NCI-H1694 treated with DMSO at 0.1 percent for 48 hours (cell line): ENCODE data around the gene WTAP.
"Not testable (repeated sequence)": the region's sequence is repeated elsewhere in the genome, so short reads cannot be mapped to it uniquely, and the experiment has no call there.

ENCODE experiments used
- DNase-seq: peaks from one replicate; lab custom pipeline; 2025; lab: John Stamatoyannopoulos, UW

WTAP gene

GRCh38 chr6:159729598-159730331 is 2.5 kb downstream of the WTAP start:
- DNase-seq = no peak

DNA sequence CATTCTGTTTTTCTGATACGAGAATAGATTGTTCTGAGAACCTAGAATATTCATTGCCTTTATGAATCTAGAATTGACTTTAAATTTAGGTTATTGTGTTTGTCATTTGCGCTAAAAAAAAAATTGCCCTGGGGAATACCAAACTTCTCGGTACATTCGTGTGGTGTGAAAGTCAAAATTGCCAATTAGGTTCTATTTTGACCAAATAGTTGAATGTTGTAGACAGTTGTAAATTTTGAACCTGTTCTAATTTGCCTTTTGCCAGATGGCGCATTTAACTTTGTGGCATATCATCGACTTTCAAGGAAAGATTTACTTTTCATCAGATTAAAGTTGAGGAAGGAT is 3.0 kb downstream of the WTAP start:
- no peak for DNase-seq

DNA sequence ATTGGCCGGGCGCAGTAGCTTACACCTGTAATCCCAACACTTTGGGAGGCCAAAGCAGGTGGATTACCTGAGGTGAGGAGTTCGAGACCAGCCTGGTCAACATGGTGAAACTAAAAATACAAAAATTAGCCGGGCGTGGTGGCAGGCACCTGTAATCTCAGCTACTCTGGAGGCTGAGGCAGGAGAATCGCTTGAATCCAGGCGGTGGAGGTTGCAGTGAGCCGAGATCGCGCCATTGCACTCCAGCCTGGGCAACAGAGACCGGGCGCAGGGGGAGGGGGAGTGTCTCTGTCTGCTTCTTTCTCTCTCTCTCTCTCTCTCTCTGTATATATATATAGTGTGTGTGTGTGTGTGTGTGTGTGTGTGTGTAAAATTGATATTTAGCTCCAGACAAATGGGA is 5.2 kb downstream of the WTAP start:
- not testable (repeated sequence) for DNase-seq

DNA sequence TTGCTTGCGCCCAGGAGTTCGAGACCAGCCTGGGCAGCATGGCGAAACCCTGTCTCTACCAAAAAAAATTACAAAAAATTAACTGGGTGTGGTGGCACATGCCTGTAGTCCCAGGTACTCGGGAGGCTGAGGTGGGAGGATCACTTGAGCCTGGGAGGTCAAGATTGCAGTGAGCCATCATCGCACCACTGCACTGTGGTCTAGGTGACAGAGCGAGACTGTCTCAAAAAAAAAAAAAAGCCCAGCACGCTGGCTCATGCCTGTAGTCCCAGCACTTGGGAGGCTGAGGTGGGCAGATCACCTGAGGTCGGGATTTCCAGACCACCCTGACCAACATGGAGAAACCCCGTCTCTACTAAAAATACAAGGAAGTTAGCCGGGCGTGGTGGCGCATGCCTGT is 6.1 kb downstream of the WTAP start:
- not testable (repeated sequence) for DNase-seq

- no peak for DNase-seq
Measured at GRCh38 chr6:159736908-159737307, 9.6 kb downstream of the WTAP start.

DNA sequence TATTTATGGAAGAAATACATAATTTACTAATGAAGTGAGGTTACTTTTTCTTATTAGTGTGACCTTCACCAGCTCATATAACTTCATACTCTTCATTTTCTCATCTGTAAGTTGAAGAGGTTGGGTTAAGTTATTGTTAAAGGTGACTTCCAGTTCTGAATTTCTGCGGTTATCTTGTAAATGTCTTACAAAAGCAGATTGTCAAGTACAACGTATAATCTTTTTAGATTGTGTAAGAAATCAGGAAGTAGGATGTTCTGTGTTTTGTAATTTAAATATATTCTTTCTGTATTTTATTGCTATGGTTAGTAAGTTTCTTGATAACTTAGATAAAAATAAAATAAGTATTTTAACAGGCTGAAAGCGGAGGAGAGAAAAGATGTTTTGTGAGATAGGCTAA is 12.0 kb downstream of the WTAP start:
- DNase-seq = no peak

DNA sequence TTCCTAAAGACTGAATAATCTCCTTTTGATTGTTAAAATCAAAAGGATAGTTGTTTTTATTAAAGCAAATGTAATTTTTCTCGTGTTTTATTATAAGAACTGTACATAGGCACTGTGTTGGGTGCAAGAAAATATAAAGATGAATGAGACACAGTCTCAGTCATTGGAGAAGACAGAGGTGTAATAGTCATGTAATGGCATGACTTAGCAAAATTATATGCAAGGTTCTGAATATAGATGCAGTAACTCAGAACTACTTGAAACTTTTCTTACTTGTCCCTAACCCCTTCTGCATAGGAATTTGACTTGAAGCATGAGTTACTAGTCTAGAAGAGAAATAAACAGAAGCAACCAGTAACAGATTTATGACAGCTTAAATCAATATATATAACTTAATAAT is 14.9 kb downstream of the WTAP start:
- DNase-seq = no peak

DNA sequence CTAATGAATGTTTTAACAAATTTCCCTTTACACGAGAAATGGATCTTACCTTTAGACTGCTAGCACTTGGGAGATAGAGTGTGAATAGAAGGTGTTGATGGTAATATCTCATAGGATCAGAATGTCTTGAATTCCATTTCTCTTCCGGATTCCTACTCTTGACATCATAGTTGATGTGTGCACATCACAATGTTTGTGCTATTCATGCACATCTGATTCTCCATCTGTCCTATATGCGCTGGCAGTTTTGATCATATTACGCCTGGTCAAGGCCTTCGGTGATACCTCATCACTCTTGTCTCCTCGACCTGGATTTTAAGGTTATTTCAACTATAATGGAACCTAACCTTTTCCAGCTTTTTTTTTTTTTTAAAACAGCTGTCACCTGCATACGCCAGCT is 17.8 kb downstream of the WTAP start:
- no peak for DNase-seq

DNA sequence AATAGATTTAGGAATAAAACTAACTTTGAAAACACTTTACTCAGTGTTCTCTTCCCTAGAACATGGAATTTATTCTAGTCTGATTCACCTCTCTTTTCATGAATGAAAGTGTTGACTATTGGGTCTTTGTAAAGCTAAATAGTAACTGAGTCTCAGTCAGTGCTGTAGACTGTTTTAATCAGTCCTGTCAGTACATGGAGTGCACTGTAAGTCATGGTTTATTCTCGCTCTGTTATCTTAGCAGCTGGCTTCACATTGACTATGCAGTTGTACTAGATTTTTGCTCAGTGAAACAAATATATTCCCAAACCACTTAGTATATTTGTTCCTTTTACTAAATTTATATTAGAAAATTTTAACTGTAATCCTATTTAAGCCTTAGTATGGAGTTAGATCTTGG is 19.5 kb downstream of the WTAP start:
- no peak for DNase-seq

- not testable (repeated sequence) for DNase-seq
Measured at GRCh38 chr6:159748127-159748526, 20.8 kb downstream of the WTAP start.

GRCh38 chr6:159751448-159751847 is 24.1 kb downstream of the WTAP start:
- DNase-seq = no peak

DNA sequence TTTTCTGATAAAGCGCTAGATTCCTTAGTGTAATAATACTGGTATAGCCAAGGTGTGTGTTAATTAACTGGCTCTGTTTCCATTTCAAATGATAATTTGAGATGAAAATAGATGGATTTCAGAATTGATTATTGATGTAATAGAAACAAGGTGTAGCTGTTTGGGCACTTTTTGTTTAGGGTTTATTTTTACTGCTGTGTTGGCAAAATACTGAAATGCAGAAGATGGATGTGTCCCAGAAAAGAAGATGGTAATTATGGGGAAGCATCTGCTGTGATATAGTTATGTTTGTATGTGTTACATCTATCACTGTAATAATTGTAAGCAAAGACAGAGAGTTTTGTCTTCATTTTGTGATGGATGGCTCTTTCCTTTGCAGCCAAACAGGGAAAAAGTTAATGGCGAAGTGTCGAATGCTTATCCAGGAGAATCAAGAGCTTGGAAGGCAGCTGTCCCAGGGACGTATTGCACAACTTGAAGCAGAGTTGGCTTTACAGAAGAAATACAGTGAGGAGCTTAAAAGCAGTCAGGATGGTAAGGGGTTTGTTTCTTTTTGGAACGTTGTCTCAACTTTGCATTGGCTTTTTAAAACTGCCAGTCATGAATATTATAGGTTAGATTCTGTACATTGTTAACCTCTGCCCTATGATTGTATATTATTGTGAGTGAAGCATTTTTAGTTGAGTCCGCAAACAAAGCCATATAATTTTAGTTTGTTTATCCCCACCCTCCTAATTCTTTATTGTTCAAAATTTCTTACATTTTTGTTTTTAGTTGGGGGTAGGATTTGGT is 26.0 kb downstream of the WTAP start:
- no peak for DNase-seq

DNA sequence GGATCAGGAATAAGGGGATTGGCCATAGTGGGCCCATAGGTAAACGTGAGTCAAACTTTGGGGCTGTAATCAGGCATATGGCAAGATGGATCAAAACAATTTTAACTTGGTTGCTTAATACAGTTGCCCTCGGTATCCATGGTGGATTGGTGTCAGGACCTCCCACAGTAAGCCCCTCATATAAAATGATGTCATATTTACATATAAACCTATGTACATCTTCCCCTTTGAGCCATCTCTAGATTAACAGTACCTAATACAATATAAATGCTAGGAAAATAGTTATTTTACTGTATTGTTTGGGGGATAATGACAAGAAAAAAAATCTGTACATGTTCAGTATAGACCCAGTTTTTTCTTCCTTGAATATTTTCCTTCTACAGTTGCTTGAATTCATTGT is 27.1 kb downstream of the WTAP start:
- no peak for DNase-seq

GRCh38 chr6:159754959-159755914 is 27.9 kb downstream of the WTAP start:
- no peak for DNase-seq

DNA sequence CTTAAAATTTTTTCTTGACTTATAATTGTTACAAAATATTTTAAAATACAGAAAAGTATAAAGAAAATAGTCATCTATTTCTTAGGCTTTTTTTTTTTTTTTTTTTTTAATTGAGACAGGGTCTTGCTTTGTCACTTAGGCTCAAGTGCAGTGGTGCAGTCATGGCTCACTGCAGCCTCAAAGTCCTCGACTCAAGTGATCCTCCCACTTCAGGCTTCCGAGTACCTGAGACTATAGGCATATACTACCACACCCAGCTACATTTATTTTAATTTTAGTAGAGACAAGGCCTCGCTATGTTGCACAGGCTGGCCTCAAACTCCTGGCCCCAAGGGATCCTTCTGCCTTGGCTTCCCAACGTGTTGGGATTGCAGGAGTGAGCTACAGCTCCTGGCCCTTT is 29.2 kb downstream of the WTAP start:
- no peak for DNase-seq

DNA sequence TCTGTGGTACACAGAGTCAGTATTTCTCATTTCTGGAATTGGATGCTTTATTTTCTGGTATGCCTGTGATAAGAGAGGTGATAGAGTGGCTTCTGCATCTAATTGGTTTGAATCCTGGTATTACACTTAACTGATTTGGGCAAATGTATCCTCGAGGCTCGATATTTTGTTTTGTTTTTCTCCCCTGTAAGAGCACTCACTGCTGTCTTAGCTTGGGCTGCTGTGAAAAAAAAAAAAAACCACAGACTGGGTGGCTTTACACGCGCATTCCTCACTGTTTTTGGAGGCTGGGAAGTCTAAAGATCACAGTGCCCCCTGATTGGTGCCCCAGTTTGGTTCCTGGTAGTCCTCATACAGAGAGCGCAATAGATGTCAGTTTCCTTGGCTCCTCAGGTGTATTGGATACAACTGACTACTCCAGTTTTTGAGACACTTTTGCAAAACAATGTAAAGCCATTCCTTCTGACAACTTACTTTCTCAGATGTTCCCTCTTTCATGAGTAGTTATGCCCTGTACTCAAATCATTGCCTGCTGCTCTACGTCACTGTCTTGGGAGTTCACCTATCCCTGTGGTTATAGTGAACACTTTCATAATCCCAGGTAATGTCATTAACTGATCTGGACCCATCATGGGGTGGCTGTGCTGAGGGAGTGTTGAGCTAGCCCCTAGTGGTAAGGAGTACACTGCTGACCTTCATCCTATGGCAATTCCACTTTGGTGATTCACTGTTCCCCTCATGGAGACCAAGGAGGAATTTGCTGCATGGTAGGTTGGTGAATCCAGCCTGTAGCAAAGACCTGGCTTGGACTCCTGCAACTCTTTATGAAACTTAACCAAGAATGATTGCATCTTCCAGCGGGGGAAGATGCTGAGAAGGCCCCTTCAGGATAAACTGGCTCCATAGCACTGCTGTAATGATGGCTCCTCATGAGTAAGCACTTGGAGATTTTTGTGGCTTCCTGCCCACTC is 31.0 kb downstream of the WTAP start:
- no peak for DNase-seq

DNA sequence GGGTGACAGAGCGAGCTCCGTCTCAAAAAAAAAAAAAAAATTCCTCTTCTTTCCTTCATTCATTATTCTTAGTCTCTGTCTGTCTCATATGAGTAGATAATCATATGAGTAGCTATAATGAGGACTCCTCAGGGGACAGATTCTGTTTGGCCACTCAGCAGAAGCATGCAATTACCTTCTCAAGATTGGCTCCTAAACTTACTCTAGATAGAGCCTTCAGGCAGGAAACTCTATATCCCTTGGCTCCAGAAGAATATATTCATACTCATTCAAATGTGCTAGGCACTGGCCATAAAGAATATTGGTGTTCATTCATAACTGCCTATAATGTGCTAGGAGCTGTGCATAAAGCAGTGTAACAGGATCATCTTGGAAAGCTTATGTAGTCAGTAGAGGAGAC is 32.3 kb downstream of the WTAP start:
- no peak for DNase-seq

DNA sequence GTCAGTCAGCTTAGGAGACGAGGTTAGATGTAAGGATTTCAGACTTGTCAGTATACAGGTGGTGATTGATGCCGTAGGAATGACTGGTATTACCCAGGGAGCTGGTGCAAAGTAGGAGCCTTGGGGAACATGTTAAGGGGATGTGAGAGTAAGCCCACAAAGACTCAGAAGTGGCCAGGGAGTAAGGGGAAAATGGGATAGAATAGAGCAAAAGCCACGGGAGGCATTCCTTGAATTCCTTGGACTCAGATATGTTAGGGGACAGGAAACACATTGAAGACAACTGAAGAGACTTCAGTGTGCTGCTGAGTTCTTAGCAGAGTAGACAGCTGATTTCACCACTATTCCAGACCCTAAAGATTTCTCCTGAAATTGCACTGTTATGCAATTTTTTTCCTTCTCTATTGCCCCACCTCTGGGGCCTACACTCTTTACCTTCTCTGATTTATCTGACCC is 33.3 kb downstream of the WTAP start:
- no peak for DNase-seq

DNA sequence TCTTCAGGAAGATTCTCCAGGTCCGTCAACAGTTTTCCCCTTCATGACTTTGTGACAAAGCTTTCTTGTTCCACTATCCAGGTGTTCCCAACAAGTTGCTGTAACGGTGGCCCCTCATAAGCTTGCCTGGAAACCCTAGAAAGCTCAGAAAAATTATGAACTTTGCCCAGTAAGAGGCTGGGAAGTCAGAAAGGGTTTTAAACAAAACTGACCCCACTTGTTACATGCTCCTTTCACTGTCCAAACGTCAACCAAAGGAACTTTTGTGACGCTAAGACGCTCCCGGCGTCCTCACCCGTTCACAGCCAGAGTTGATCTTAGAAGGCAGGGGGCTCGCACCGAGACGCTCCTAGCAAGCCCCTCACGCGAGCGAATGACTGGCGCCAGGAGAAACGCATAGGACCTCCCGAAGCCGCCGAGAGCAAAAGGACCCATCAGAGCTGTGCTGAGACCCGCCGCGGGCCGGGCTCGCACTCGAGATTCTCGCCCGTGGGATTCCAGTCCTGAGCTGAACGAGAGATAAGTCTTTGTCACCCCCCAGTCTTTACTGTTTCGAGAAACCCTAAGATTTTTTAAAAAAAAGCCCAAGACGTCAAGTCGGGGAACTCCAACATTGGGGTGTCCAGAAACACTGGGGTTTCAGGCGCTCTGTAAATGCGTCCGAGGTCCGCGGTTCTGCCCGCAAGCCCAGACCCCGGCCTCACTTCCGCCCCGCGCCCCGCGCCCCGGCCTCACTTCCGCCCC is 34.0 kb downstream of the WTAP start:
- DNase-seq = no peak

GRCh38 chr6:159761873-159762680 is 34.8 kb downstream of the WTAP start, which contains the start of gene ACAT2:
Gene ACAT2, plus strand, starts transcription at chr6:159762045. Its CDS starts 43 bp downstream, at chr6:159762088.
- peak; percentile 86 for DNase-seq
